Renal pelvis (tissue), 4 donors: Measurements from ENCODE around the gene TPST1. TPM values are rescaled to one million over a fixed set of nuclear protein-coding genes. Genes with fewer than 3 reads are reported as not detected.
"Not testable (repeated sequence)": the region's sequence is repeated elsewhere in the genome, so short reads cannot be mapped to it uniquely, and the experiment has no call there.

ENCODE experiments used
- DNase-seq: peaks from one replicate; pipeline ENCODE4 v3.0.0-alpha.2; 2013
- polyA plus RNA-seq, 3 donors: library from polyadenylated mRNA; unstranded; fragments of 120-200 nt; gene quantifications; one replicate each; pipeline ENCODE4 v1.2.1, GENCODE V29; 2013; ENCODE audit not compliant: insufficient read length in 3 of 3

TPST1 gene
- polyA plus RNA-seq, 3 donors = 37.3 to 43.7 (median 40.3) TPM

- DNase-seq = not testable (repeated sequence)
Measured at GRCh38 chr7:66374141-66374840, 169.2 kb downstream of the TPST1 start.

GRCh38 chr7:66376264-66376945, 171.3 kb downstream of the TPST1 start:
- DNase-seq = no peak

DNA sequence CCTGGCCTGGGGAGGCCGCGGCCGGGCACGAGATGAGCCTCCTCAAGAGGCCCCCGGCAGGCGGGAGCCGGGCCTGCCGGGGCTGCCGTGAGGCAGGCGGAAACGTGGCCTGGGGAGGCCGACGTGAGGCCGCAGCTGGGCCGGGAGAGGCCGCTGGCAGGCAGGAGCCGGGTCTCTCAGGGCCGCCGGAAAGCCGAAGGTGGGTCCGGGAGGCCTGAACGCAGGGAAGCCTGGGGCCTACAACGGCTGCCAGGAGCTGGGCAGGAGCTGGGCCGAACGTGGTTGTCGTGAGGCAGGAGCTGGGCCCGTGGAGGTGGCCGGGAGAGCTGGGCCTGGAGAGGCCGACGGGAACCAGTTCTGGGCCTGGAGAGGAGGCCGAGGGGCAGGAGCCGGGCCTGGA, 171.9 kb downstream of the TPST1 start:
- DNase-seq = no peak

GRCh38 chr7:66377714-66378113, 172.6 kb downstream of the TPST1 start:
- DNase-seq = no peak

- no peak for DNase-seq
Measured at GRCh38 chr7:66379542-66380160, 174.5 kb downstream of the TPST1 start.

DNA sequence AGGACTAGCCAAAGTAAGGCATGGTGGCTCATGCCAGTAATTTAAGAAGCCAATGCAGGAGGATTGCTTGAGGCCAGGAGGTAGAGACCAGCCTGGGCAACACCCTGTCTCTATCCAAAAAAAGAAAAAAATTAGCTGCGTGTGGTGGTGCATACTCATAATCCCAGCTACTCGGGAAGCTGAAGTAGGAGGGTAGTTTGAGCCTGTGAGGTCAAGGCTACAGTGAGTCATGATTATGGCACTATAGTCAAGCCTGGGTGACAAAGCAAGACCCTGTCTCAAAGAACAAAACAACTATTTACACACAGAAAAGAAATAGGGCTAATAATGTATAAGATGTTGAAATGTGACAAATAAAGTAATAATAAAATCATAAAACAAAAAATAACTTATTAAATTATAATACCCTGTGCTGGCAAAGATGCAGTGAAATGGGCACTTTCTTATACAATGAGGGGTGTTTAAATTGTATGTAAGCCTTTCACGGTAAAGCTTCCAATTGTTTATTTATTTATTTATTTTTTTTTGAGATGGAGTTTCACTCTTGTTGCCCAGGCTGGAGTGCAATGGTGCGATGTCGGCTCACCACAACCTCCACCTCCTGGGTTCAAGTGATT, 175.2 kb downstream of the TPST1 start:
- no peak for DNase-seq

- DNase-seq = not testable (repeated sequence)
Measured at GRCh38 chr7:66382182-66382923, 177.2 kb downstream of the TPST1 start.

GRCh38 chr7:66385191-66385905, 180.2 kb downstream of the TPST1 start:
- not testable (repeated sequence) for DNase-seq

- not testable (repeated sequence) for DNase-seq
Measured at GRCh38 chr7:66395128-66395571, 190.0 kb downstream of the TPST1 start.

DNA sequence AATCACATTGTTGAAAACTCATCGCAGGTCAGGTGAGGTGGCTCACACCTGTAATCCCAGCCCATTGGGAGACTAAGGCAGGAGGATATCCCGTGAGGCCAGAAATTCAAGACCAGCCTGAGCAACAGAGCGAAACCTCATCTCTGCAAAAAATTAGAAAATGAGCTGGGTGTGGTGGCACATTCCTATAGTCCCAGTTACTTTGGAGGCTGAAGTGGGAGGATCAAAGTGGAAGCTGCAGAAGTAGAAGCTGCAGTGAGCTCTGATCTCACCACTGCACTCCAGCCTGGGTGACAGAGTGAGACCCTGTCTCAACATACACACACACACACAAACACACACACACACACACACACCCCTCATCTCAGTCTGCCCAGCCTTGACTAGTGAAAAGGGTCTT, 190.9 kb downstream of the TPST1 start:
- not testable (repeated sequence) for DNase-seq

- not testable (repeated sequence) for DNase-seq
Measured at GRCh38 chr7:66398841-66399240, 193.7 kb downstream of the TPST1 start.

DNA sequence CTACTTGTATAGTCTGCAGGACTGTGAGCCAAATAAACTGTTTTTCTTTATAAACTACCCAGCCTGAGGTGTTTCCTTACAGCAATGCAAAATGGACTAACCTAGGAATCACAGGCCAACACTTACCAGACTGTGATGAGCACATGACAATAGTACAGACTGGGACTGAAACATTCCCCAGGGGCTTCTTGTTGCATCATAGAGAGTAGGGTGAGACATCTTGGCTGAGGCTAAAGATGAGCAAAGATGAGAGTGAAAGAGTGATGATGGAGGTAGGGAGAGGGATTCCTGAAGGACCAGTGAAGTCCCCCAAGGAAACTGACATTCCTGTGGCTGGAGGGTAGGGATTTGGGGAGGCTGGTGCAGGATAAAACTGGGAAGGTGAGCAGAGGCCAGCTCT, 194.4 kb downstream of the TPST1 start:
- no peak for DNase-seq

DNA sequence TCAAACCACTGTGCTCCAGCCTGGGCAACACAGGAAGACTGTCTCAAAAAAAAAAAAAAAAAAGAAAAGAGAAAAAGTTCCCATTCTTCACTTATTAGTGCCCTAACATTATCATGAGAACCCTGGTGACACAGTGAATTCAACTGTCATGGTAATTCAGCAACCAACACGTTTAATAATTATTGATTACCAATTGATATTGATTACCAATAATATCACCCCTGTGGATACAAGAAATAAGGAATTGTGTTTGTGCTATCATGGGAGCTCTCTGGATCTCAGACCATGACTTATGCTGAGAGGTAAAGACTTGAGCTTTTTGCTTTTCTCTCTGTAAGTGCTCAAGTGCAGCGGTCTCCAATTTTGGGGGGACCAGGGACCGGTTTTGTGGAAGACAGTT, 195.3 kb downstream of the TPST1 start:
- DNase-seq = no peak

- DNase-seq = not testable (repeated sequence)
Measured at GRCh38 chr7:66401126-66401525, 196.0 kb downstream of the TPST1 start.

DNA sequence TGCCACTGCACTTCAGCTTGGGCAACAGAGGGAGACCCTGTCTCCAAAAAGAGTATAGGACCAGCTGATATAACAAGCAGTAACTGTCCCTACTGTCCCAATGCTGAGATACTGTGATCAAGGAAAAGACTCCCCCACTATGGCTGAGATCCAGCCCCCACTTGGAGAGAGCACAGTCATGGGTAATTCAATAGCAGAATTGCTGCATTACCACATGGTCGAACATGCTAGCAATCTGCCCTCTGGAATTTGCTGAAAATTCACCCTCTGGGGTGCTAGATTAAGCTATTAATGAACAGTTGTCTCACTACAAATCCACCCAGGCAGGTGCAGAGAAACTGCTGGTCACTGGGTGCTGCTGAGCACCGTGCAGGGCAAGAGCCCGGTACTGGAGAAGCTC, 196.8 kb downstream of the TPST1 start:
- not testable (repeated sequence) for DNase-seq

DNA sequence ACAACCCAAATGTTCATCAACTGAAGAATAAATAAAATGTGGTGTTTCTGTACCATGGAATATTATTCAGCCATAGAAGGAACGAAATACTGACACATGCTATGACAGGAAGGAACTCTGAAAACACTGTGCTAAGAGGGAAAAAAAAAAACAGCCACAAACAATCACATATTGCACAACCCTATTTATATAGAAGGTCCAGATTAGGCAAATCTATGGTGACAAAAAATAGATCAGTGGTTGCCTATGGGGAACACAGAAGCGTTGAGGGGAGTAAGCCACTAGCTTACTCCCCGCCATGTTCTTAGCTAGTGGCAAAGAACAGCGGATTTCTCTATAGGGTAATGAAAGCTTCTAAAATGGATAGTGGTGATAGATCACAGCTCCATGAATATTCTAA, 198.4 kb downstream of the TPST1 start:
- DNase-seq = no peak

DNA sequence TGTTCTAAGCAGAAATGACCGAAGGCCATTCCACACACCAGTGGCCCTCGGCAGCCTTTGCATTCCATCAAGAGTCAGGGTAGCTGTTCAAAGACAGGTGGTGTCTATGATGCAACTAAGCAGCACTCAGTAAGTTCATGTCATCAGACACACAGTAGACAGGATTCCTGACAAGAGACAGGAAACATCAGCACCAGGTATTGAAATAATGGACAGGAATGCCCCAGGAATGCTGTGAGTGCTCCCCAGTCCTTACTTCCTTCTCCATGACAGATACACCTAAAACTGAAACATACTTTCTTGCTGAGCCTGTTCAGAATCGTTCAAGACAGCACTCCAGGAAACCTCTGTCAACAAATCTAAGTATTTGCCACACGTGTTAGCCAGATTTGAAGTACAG, 204.4 kb downstream of the TPST1 start:
- no peak for DNase-seq
